HG03378 (cell line): Measurements from ENCODE around the gene HPGD.
A peak's percentile ranks its signal among the peaks of the same experiment; 100 is the strongest.
"Not testable (repeated sequence)": the region's sequence is repeated elsewhere in the genome, so short reads cannot be mapped to it uniquely, and the experiment has no call there.

Experiments used
- ATAC-seq: cut with Tn5 transposase; IDR thresholded peaks from one replicate; pipeline ENCODE4 v1.9.1; 2021; ENCODE audit warnings: mild to moderate bottlenecking, moderate library complexity; ENCODE audit not compliant: unreplicated experiment

HPGD gene

DNA sequence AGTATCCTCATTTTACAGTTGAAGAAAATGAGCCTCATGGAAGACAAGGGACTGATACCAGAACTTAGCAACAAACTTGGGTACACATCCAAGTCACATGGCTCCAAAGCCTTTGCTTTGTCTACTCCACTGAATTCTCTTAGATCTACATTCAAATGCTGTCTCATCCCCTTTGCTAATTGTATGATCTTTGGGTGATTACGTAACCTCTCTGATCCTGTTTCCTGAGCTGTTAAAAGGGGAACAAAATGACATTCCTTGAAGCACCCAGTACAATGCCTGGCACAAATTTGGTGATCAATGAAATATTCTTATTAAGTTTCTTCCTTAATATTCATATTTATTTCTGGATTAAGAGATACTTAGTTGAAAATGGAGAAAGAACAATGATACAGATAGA lies 5.9 kb upstream of the HPGD start:
- no peak for ATAC-seq

DNA sequence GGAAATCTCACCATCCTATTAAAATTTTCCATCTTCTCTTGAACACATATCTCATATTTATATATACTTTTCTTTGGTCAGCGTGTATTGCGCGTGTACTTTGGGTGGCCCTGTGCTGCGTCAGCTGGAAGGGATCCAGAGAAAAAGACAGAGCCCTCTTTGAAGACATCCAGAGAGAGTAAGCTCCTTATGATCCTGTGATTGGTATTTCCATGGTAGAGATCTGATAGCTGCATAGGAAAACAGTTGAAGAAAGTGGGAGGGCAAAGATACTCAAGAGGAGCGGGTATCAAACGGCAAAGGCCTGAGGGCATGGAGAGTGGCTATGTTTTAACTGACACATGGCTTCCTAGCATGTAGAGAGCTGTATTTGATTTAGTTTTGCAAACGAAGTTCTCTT lies 4.4 kb upstream of the HPGD start:
- no peak for ATAC-seq

DNA sequence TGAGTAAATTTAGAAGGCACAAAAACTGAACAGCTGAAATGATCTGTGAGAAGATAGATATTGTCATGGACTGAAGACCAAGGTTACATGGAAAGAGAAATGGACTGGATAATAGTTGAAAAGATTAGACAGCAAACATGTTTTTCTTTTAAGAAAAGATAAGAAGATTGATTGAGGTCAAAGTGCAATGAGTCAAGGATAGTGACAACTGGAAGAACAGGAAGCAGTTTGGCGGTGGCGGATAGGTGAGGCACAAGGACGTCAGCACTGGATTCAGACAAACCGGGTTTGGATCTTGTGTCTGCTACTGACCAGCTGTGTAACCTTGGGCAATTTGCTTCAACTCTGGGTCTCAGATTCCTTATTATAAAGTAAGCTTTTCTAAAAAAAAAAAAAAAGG lies 2.0 kb upstream of the HPGD start:
- ATAC-seq = no peak

DNA sequence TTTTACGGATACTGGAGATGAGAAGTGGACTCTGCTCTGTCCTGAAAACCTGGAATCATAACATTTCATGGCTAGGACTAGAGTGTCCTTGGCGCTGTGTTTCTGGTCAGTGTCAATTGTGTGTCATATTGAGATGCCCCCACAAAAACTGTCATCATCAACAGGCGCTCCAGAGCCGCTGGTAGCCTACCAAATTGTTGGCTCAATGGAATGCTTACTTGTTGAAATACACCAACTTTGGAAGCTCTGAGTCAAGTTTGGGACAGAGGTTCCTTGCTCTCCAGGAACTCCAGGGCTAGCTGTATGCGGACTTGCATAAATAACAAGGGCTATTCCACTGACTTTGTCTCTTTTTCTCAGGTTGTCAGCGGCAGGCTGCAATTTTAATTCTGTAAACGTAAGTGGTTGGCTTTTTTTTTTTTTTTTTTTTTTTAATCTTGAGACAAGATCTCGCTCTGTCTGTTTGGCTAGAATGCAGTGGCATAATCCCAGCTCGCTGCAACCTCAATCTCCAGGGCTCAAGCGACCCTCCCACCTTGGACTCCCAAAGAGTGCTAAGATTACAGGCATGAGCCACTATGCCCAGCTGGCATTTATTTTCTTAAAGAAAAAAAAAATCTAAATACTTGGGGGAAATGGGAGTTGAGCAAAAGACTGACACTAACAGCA lies 871 bp upstream of the HPGD start:
- no peak for ATAC-seq

DNA sequence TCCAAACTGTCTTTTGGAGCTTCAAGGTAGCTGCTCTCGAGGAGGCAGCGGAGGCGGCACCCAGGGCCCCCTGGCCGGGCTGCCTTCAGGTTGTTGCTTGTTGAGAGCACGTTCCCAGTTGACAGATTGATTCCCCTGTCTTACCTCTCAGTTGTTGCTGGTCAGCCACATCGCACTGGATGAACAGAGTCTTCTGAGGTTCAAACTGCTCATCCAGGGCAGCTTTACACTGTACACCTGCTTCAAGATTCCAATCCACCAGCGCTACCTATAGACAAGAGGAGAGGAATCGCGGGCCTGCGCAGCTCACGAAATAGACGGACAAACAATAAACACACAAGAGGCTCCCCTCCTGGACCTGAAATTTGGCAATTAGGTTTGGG lies 497 bp downstream of the HPGD start:
- peak; percentile 31 for ATAC-seq

DNA sequence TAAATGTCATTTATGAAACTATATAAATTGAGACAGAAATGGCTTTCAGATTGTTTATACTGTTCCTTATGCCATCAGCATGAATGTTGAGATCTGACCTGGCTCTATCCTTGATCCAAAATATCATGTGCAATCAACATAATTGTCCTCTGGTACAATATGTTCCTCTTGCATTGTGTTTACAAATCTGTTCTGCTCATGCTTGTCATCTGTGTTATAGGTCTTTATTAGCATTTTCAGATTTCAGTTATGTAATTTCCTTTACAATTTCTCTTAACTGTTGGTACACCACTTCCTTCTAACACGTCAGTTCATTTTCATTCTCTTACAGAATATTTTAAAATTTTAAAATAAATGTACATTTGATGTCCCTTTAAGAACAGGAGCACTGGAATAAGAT lies 1.6 kb downstream of the HPGD start:
- ATAC-seq = no peak

DNA sequence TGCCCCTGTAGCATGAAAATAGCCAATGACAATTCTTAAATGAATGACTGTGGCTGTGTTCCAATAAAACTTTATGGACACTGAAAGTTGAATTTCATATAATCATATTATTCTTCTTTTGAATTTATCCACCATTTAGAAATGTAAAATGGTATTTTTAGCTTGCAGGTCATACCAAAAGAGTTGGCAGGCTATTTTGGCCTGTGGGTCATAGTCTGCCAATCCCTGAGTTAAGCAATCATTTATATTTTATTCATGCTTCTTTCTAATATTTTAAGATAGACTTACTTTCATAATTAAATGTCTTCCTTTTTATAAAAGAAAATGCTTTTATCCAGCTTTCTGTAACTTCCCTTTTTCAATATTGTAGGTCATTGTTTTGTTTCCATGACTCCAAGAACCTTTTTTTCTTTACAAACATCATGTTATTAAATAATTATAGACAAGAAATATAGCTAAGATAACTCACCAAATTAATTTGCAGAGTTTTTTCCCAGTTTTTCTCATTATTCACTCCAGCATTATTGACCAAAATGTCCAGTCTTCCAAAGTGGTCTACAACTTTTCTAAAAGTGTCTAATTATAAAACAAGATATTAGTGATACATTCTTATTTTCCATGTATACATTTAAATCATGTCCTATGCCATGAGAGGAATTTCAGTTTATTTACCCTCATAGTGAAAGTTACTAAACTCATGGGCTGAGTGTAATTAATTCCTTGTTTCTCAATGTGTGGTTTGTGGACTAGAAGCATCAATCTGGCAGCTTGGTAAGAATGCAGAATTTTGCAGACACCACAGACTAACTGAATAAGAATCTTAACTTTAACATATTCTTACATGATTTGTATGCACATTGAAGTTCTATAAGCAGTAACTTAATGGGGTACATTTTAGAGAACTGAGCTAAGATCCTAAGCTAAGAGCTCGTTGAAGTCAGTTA lies 4.5 kb downstream of the HPGD start:
- no peak for ATAC-seq

DNA sequence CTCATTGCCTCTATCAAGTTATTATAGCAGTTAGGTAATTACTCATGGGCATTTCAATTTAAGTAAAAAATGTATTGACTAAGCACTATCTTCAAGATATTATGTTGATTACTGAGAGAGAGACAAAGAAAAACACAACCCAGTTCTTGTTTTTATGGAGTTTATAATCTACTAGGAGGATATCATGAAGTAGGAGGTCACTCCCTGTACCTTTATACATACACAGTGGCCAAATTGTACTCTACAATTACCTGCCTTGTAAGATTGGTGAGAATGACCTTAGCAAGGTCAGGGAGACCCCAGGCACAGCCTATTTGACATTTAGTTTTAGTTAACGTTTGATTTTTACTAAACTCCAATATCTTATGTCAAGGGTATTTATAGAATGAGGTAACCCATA lies 5.5 kb downstream of the HPGD start:
- ATAC-seq = no peak

DNA sequence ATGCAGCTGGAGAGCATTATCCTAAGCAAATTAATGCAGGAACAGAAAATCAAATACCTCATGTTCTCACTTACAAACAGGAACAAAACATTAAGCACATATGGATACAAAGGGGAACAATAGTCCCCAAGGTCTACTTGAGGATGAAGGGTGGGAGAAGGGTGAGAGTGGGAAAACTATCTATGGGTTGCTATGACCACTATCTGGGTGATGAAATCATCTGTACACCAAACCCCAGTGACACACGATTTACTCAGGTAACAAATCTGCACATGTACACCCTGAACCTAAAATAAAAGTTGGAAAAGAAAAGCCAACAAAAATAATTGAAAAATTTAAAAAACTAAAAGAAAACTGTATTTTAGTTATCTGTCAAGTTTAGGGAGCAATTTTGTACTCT lies 5.9 kb downstream of the HPGD start:
- no peak for ATAC-seq

DNA sequence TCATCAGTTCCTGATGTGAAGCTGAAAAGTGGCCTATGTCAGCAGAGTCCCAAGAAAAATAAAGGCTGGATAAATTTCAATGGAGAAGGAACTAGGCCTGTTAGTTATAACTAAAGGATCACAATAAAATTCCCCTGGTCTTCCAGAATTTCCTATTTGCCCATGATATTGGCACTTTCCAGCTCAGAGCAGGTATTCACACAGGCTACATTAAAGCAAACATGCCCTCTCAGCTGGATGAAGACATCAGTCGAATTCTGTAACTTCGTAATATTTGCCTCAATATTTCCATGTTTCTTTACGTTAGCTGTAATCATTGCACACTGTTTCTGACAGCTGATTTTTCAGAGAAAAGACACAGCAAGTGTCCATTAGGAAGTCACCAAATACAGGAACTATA lies 9.5 kb downstream of the HPGD start:
- ATAC-seq = no peak

DNA sequence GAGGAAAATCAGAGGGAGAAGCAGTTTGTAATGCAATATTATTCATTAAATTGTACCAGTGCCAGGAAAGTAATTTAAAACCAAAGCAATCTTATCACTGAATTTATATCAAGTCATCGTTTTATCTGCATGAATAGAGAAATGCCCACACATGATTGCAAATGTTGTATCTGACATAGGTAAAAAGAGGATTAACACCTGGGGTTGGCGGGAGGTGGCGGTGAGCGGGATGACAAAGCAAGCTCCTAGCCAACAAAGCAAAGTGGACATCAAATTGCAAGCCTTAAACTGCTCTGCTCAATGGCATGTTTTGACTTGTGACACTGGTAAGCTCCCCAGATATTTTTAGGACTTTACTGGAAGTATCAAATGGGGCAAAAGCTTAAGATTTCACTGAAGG lies 16.4 kb downstream of the HPGD start:
- no peak for ATAC-seq

DNA sequence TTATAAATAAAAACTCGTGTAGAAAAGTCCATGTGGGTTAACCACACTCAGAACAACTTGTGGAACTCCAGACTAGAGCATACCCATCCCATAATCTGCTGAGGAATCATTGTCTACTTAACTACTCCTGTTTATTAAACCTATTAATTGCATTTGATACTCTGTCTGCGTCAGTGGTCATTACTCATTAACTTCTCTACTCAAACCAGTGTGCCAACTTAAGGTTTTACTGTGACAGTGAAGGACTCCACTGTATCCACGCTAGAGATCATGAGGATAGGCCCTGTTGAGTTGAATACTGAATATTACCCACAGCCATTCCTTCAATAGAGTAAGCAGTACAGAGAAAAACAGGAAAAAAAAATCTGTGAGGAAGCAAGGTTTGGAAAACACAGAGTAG lies 17.3 kb downstream of the HPGD start:
- no peak for ATAC-seq

DNA sequence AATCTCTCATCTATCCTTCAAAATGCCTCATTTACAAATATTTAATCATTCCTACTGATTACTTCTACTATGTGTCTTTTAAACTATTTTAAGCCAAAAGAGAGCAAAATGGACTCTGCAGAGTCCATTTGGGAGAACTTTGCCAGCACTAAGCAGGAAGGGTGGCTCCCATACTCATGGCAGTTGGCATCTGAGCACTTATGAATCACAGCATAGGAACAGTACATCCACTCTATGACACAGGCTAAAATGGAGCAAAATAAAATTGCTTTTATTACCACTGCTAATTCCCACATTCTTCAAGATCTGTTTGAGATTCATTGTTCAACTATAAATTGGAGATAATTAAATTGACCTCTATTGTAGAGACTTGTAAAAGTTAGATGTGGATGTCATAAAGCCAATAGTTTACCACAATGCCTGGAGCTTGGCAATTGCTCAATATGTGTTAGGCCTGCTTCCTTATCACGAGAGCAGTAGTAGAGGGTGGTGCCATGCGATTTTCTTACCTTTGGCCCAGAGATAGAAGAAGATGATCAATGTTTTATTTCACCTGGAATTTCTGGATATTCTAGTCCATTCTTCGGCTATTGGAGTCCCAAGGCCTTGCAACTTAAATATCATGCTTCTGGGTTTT lies 19.1 kb downstream of the HPGD start:
- no peak for ATAC-seq

DNA sequence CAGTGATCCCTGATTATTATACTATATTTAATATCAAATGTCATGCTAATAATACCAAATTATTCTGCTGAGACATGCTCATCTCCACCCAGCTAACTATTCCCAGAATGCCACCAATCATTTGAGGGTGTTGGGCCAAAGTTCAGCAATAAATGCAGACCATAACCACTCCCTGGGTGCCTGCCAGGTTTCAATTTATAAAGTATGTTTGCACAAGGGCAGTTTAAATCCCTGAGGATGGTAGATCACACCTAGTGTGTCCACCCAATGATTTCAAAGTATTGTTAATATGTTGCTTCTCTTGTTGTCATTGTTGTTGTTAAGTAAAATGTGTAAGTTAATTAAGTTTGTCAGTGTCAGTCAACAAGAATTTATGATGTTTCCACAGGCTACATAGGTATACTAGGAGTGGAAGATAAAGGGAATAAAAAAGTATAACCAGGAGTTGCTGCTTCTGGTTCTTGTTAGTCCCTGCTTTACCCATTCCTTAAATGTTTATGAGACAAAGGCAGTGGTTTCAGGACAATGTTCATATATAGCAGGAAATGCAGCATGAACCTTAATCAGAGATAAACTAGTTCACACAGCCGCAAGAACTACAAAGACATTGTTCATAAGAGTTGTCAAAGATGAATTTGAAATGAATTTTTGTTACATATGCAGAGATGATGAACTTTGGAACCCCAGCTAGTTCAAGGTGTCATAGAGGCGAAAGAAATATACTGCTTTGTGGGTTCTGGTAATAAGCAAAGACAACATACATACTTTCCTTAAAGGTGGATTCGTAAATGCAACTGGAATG lies 25.5 kb downstream of the HPGD start:
- no peak for ATAC-seq

DNA sequence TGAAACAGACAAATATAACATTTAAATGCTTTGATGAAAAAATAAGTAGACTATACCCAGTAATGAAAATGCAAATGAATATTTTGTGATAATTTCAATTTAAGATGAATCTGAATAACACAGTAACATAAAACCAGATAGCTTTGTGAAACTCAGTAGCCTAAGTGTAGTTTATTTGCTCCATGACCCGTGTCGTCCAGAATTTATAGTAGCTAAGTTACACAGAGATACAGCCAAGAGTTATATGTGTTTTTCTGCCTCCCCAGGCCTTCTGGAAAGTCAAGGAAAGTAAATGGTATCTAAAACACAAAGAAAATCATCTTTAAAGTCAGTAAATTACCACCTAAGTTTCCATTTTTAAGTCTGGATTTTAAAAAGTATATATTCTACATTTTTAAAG lies 26.7 kb downstream of the HPGD start:
- no peak for ATAC-seq

DNA sequence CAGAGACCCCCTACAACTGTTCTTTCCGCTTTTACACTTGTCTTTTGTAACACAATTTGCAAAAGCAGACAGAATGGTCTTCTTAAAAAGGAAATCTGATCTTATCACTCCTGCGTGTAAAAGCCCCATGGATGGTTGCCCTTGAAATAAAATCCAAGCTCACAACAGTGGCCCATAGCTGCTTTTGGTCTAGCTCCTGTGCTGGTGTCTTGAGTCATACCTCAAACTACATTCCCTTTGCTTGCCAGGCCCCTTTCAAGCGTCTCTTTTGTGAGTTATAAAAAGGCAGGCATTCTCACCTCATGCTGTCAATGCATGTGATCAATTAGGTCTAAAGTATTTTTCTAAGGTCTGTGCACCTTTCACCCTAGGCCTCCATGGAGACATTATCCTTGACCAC lies 27.6 kb downstream of the HPGD start:
- no peak for ATAC-seq

DNA sequence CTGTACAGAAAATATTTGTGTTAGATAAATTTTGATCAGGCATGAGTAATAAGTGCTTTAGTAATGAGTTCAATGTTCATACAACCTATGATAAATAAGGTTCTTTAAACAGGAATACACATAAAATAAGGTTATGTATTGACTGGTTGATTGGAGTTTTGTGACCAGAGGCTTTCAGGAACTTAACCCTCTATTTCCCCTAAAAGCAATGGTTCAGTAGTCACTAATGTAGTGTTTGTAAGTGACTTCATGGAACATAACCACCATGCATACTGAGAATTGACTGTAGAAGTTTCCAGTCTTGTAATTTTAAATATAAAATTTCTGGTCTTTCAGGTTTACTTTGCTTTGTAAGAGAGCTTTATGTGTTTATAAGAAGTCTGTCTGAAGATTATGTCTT lies 28.1 kb downstream of the HPGD start:
- ATAC-seq = no peak

DNA sequence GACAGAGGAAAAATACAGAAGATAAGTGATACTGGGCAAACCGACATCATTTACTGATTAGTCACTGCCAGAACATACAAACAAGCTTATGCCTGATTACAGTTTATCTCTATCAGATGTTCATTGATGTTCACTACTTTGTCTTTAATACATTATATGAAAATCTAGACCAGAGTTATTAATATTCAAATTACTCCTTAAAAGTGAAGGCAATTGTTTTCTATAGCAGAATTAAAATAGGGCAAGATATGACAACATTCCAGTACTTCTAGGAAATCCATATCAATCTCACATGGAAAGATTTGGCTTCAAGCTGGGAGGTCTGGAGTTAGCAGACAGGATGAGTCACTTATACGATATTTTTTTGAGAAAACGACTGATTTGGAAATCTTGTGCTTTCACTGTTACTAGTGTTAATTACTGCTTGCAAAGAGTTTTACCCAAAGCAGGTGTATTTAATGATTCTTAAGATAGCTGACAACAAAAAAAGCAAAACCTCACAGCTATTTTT lies 31.8 kb downstream of the HPGD start:
- ATAC-seq = no peak

DNA sequence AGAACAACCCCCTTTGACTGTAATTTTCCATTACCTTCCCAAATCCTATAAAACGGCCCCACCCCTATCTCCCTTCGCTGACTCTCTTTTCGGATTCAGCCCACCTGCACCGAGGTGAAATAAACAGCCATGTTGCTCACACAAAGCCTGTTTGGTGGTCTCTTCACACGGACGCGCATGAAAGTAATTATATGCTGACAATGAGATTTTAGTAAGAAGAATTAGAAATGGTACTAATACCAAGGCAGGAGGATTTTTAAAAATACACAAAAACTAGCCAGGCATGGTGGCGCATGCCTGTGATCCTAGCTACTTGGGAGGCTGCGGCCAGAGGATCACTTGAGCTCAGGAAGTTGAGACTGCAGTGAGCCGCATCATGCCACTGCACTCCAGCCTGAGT lies 33.9 kb downstream of the HPGD start:
- ATAC-seq = not testable (repeated sequence)

DNA sequence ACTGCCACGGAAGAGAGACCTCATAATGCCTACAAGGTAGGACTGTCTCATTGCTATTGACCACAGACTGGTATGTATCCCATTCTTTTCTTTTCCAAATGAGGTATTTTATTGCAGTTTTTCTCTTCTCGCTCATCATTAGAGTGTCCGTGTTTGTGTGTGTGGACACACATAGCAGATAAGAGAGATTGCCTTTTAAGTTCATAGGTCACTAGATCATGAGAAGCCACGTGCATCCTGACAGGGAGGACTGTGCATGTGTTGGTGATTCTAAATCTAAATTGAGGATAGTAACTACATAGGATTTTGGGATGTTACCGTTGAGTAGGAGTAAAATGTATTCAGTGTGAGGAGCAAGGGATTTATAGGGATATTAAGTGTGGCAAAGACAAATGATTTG lies 37.3 kb downstream of the HPGD start:
- ATAC-seq = no peak

DNA sequence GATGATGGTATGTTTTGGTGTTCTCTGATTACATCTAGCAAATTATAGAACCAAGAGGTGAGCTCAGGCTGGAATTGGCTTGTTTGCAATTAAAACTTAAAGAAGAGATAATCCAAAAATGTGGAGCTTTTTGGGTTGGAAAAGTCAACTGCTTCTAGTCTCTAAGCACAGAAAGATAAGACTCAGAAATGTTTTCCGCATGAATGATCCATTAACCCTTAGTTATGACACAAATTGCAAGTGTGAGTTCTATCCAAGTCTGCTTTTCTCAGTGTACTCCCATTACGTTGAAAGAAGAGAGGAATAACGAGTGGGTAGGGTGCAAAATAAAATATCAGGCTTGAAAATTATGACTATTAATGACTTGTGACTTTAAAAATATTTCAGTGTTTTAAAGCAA lies 38.5 kb downstream of the HPGD start:
- ATAC-seq = no peak
